HEK293 (cell line): Measurements from ENCODE around the gene RAB40C.
A peak's percentile ranks its signal among the peaks of the same experiment; 100 is the strongest.

Source experiments
- GLIS2 ChIP-seq: fragments of 450-650 bp; formaldehyde crosslinking; IDR thresholded peaks from 2 replicates; pipeline ENCODE4 v1.5.1; 2016; ENCODE audit warnings: missing biosample characterization, missing genetic modification characterization
- KLF1 ChIP-seq: fragments of 450-650 bp; formaldehyde crosslinking; IDR thresholded peaks from 2 replicates; pipeline ENCODE4 v1.5.1; 2016; ENCODE audit warnings: missing biosample characterization, missing genetic modification characterization
- MEIS1 ChIP-seq: sonication (generic); formaldehyde crosslinking; IDR thresholded peaks from 2 replicates; pipeline ENCODE4 v1.8.1; 2022; ENCODE audit warnings: missing genetic modification reagents, mild to moderate bottlenecking, borderline replicate concordance
- MYNN ChIP-seq: fragments of 450-650 bp; formaldehyde crosslinking; IDR thresholded peaks from 2 replicates; pipeline ENCODE4 v1.5.1; 2016; ENCODE audit warnings: missing biosample characterization, missing genetic modification characterization, borderline replicate concordance
- REST ChIP-seq: fragments of 450-650 bp; formaldehyde crosslinking; IDR thresholded peaks from 2 replicates; pipeline ENCODE4 v1.5.1; 2016; ENCODE audit warnings: missing biosample characterization, missing genetic modification characterization
- SP3 ChIP-seq: fragments of 450-650 bp; formaldehyde crosslinking; IDR thresholded peaks from 2 replicates; pipeline ENCODE4 v1.5.1; 2016; ENCODE audit warnings: missing biosample characterization, missing genetic modification characterization
- ZBTB44 ChIP-seq: fragments of 450-650 bp; IDR thresholded peaks from 2 replicates; pipeline ENCODE4 v1.5.1; 2018; ENCODE audit warnings: missing biosample characterization, mild to moderate bottlenecking, missing genetic modification characterization
- ZFP41 ChIP-seq: fragments of 450-650 bp; formaldehyde crosslinking; IDR thresholded peaks from 2 replicates; pipeline ENCODE4 v1.5.1; 2016; ENCODE audit warnings: missing biosample characterization, missing genetic modification characterization, borderline replicate concordance
- ZNF133 ChIP-seq: fragments of 450-650 bp; formaldehyde crosslinking; IDR thresholded peaks from 2 replicates; pipeline ENCODE4 v1.5.1; 2016; ENCODE audit warnings: missing biosample characterization, missing genetic modification characterization
- ZNF157 ChIP-seq: fragments of 450-650 bp; formaldehyde crosslinking; IDR thresholded peaks from 2 replicates; pipeline ENCODE4 v1.5.1; 2016; ENCODE audit warnings: missing biosample characterization, missing genetic modification characterization
- ZNF214 ChIP-seq: fragments of 450-650 bp; formaldehyde crosslinking; IDR thresholded peaks from 2 replicates; pipeline ENCODE4 v1.5.1; 2017; ENCODE audit warnings: missing biosample characterization, mild to moderate bottlenecking, missing genetic modification characterization, borderline replicate concordance
- ZNF223 ChIP-seq: fragments of 450-650 bp; formaldehyde crosslinking; IDR thresholded peaks from 2 replicates; pipeline ENCODE4 v1.5.1; 2016; ENCODE audit warnings: missing biosample characterization, missing genetic modification characterization
- ZNF239 ChIP-seq: fragments of 450-650 bp; formaldehyde crosslinking; IDR thresholded peaks from 2 replicates; pipeline ENCODE4 v1.5.1; 2016; ENCODE audit warnings: missing biosample characterization, missing genetic modification characterization
- ZNF24 ChIP-seq: fragments of 450-650 bp; formaldehyde crosslinking; IDR thresholded peaks from 2 replicates; pipeline ENCODE4 v1.5.1; 2016; ENCODE audit warnings: missing biosample characterization, missing genetic modification characterization
- ZNF280D ChIP-seq: fragments of 450-650 bp; formaldehyde crosslinking; IDR thresholded peaks from 2 replicates; pipeline ENCODE4 v1.5.1; 2016; ENCODE audit warnings: missing biosample characterization, missing genetic modification characterization
- ZNF292 ChIP-seq: fragments of 450-650 bp; formaldehyde crosslinking; IDR thresholded peaks from 2 replicates; pipeline ENCODE4 v1.5.1; 2016; ENCODE audit warnings: low read depth, missing biosample characterization, missing genetic modification characterization, borderline replicate concordance
- ZNF518A ChIP-seq: fragments of 450-650 bp; formaldehyde crosslinking; conservative IDR thresholded peaks from 2 replicates; pipeline ENCODE4 v1.5.1; 2016; ENCODE audit warnings: low read depth, missing biosample characterization, missing genetic modification characterization
- ZNF549 ChIP-seq: fragments of 450-650 bp; IDR thresholded peaks from 2 replicates; pipeline ENCODE4 v1.5.1; 2018; ENCODE audit warnings: missing biosample characterization, missing genetic modification characterization, mild to moderate bottlenecking, inconsistent platforms, moderate library complexity
- ZNF560 ChIP-seq: fragments of 450-650 bp; formaldehyde crosslinking; IDR thresholded peaks from 2 replicates; pipeline ENCODE4 v1.5.1; 2017; ENCODE audit warnings: missing biosample characterization, missing genetic modification characterization, borderline replicate concordance
- ZNF610 ChIP-seq: fragments of 450-650 bp; formaldehyde crosslinking; IDR thresholded peaks from 2 replicates; pipeline ENCODE4 v1.5.1; 2016; ENCODE audit warnings: missing biosample characterization, missing genetic modification characterization, borderline replicate concordance
- ZNF624 ChIP-seq: fragments of 450-650 bp; formaldehyde crosslinking; IDR thresholded peaks from 2 replicates; pipeline ENCODE4 v1.5.1; 2017; ENCODE audit warnings: missing biosample characterization, missing genetic modification characterization
- ZNF639 ChIP-seq: fragments of 450-650 bp; formaldehyde crosslinking; IDR thresholded peaks from 2 replicates; pipeline ENCODE4 v1.5.1; 2016; ENCODE audit warnings: missing biosample characterization, missing genetic modification characterization
- ZNF660 ChIP-seq: fragments of 450-650 bp; IDR thresholded peaks from 2 replicates; pipeline ENCODE4 v1.5.1; 2018; ENCODE audit warnings: missing biosample characterization, mild to moderate bottlenecking, missing genetic modification characterization
- ZNF701 ChIP-seq: fragments of 450-650 bp; formaldehyde crosslinking; IDR thresholded peaks from 2 replicates; pipeline ENCODE4 v1.5.1; 2016; ENCODE audit warnings: missing biosample characterization, missing genetic modification characterization
- ZNF776 ChIP-seq: fragments of 450-650 bp; formaldehyde crosslinking; IDR thresholded peaks from 2 replicates; pipeline ENCODE4 v1.5.0; 2017; ENCODE audit warnings: missing biosample characterization, missing genetic modification characterization, borderline replicate concordance
- ZNF792 ChIP-seq: fragments of 450-650 bp; formaldehyde crosslinking; IDR thresholded peaks from 2 replicates; pipeline ENCODE4 v1.5.1; 2016; ENCODE audit warnings: missing biosample characterization, missing genetic modification characterization

The RAB40C gene

GRCh38 chr16:589658-590187, at the start of gene RAB40C (continued):
- TF ChIP-seq ZNF624 (tag by site-specific recombination) (no peak), ZNF24 (tag by site-specific recombination) (no peak), ZNF549 (tag by site-specific recombination) (no peak), ZNF560 (tag by site-specific recombination) (no peak), ZNF610 (no peak), ZBTB44 (tag by site-specific recombination) (no peak), ZNF239 (tag by site-specific recombination) (no peak), ZNF280D (tag by site-specific recombination) (no peak), ZNF792 (tag by site-specific recombination) (no peak), KLF1 (peak; percentile 75; the same call in 1 of the 2 replicates), ZNF133 (tag by site-specific recombination) (no peak), ZNF223 (tag by site-specific recombination) (no peak), ZNF214 (no peak), ZNF639 (tag by site-specific recombination) (no peak), MYNN (tag by site-specific recombination) (no peak), REST (no peak), ZNF776 (tag by site-specific recombination) (no peak), ZNF518A (no peak), ZNF292 (tag by site-specific recombination) (no peak), ZNF157 (tag by site-specific recombination) (no peak), ZFP41 (tag by site-specific recombination) (no peak), GLIS2 (peak; percentile 97), ZNF660 (tag by site-specific recombination) (no peak), MEIS1 (no peak), SP3 (tag by site-specific recombination) (peak; percentile 95), ZNF701 (tag by site-specific recombination) (no peak)
